H9 (cell line): ENCODE measurements around the gene SLC2A9. TPM values are rescaled to one million over a fixed set of nuclear protein-coding genes. Genes with fewer than 3 reads are reported as not detected.

ENCODE experiments used
- DNase-seq: peaks from one replicate; pipeline ENCODE4 v3.0.0-alpha.2; 2017
- H2AFZ ChIP-seq: one replicate; pipeline ENCODE4 v1.6.1; 2013; ENCODE audit warnings: mild to moderate bottlenecking, low read length, control low read depth, moderate library complexity
- H2AK5ac ChIP-seq: 2 replicates; pipeline ENCODE4 v1.6.1; 2013; ENCODE audit warnings: low read length, control low read depth, mixed read lengths; ENCODE audit not compliant: insufficient read length
- H2BK120ac ChIP-seq: one replicate; pipeline ENCODE4 v1.6.1; 2013; ENCODE audit warnings: low read depth, mild to moderate bottlenecking, low read length, control low read depth, inconsistent platforms; ENCODE audit not compliant: poor library complexity, severe bottlenecking
- H2BK12ac ChIP-seq: 2 replicates; pipeline ENCODE4 v1.6.1; 2013; ENCODE audit warnings: low read length, control low read depth, mixed read lengths, low read depth; ENCODE audit not compliant: insufficient read length
- H2BK15ac ChIP-seq: 2 replicates; pipeline ENCODE4 v1.6.1; 2013; ENCODE audit warnings: low read depth, low read length, control low read depth
- H2BK20ac ChIP-seq: one replicate; pipeline ENCODE4 v1.6.1; 2013; ENCODE audit warnings: low read depth, mild to moderate bottlenecking, low read length, control low read depth, inconsistent platforms; ENCODE audit not compliant: poor library complexity, severe bottlenecking
- H2BK5ac ChIP-seq: 2 replicates; pipeline ENCODE4 v1.6.1; 2013; ENCODE audit warnings: low read length, control low read depth, mixed read lengths; ENCODE audit not compliant: insufficient read length
- H3K14ac ChIP-seq: 2 replicates; pipeline ENCODE4 v1.6.1; 2013; ENCODE audit warnings: low read length, control low read depth; ENCODE audit not compliant: insufficient read depth
- H3K18ac ChIP-seq: 2 replicates; pipeline ENCODE4 v1.6.1; 2013; ENCODE audit warnings: low read depth, mild to moderate bottlenecking, mixed read lengths, low read length, control low read depth; ENCODE audit not compliant: insufficient read length
- H3K23ac ChIP-seq: 2 replicates; pipeline ENCODE4 v1.6.1; 2013; ENCODE audit warnings: low read length, control low read depth, mixed read lengths, low read depth; ENCODE audit not compliant: insufficient read length
- H3K23me2 ChIP-seq: 2 replicates; pipeline ENCODE4 v1.6.1; 2013; ENCODE audit warnings: low read depth, mild to moderate bottlenecking, mixed read lengths, low read length, control low read depth; ENCODE audit not compliant: insufficient read length, poor library complexity, severe bottlenecking
- H3K27ac ChIP-seq: 2 replicates; pipeline ENCODE4 v1.5.1; 2013; ENCODE audit warnings: low read length, control low read depth, mixed read lengths, low read depth; ENCODE audit not compliant: insufficient read length
- H3K27me3 ChIP-seq: 2 replicates; pipeline ENCODE4 v1.6.1; 2013; ENCODE audit warnings: low read length, control low read depth, inconsistent platforms; ENCODE audit not compliant: insufficient read depth
- H3K4ac ChIP-seq: 2 replicates; pipeline ENCODE4 v1.6.1; 2013; ENCODE audit warnings: low read depth, mild to moderate bottlenecking, control low read depth, inconsistent platforms, low read length, moderate library complexity
- H3K4me1 ChIP-seq: 2 replicates; pipeline ENCODE4 v1.6.1; 2013; ENCODE audit warnings: low read length, control low read depth, inconsistent platforms; ENCODE audit not compliant: insufficient read depth
- H3K4me2 ChIP-seq: 2 replicates; pipeline ENCODE4 v1.6.1; 2013; ENCODE audit warnings: low read length, control low read depth, mixed read lengths; ENCODE audit not compliant: insufficient read length, insufficient read depth
- H3K56ac ChIP-seq: 2 replicates; pipeline ENCODE4 v1.6.1; 2013; ENCODE audit warnings: low read depth, mild to moderate bottlenecking, mixed read lengths, low read length, control low read depth; ENCODE audit not compliant: insufficient read length
- H3K79me1 ChIP-seq: 2 replicates; pipeline ENCODE4 v1.6.1; 2013; ENCODE audit warnings: low read depth, mild to moderate bottlenecking, moderate library complexity, low read length, control low read depth, inconsistent platforms; ENCODE audit not compliant: insufficient read depth, poor library complexity, severe bottlenecking
- H3K79me2 ChIP-seq: 2 replicates; pipeline ENCODE4 v1.6.1; 2013; ENCODE audit warnings: low read length, control low read depth, inconsistent platforms; ENCODE audit not compliant: insufficient read depth
- H3K9ac ChIP-seq: 2 replicates; pipeline ENCODE4 v1.6.1; 2013; ENCODE audit warnings: low read length, control low read depth, mixed read lengths; ENCODE audit not compliant: insufficient read length; ENCODE audit errors: extremely low read depth
- H3K9me3 ChIP-seq: one replicate; pipeline ENCODE4 v1.6.1; 2013; ENCODE audit warnings: low read depth, low read length, inconsistent platforms; ENCODE audit not compliant: control insufficient read depth
- H3T11ph ChIP-seq: one replicate; pipeline ENCODE4 v1.6.1; 2013; ENCODE audit warnings: mild to moderate bottlenecking, low read length, control low read depth, inconsistent platforms
- H4K20me1 ChIP-seq: one replicate; pipeline ENCODE4 v1.6.1; 2013; ENCODE audit not compliant: control insufficient read depth, insufficient read length, insufficient read depth
- H4K5ac ChIP-seq: 2 replicates; pipeline ENCODE4 v1.6.1; 2013; ENCODE audit warnings: low read depth, mild to moderate bottlenecking, mixed read lengths, low read length, control low read depth; ENCODE audit not compliant: insufficient read length
- H4K8ac ChIP-seq: replicated peaks from 2 replicates; pipeline ENCODE4 v1.6.1; 2013; ENCODE audit warnings: low read length, control low read depth, mixed read lengths, low read depth; ENCODE audit not compliant: insufficient read length
- H4K91ac ChIP-seq: 2 replicates; pipeline ENCODE4 v1.6.1; 2013; ENCODE audit warnings: low read depth, mild to moderate bottlenecking, moderate library complexity, mixed read lengths, low read length, control low read depth; ENCODE audit not compliant: insufficient read length
- H3K27ac Mint-ChIP-seq, 3 experiments: 2 replicates in 2 of 3; 3 replicates in 1 of 3; pipeline ENCODE4 v1.8.0; 2020 to 2021; ENCODE audit warnings: mixed read lengths in 3 of 3, mild to moderate bottlenecking in 1 of 3, moderate library complexity in 1 of 3
- H3K27me3 Mint-ChIP-seq: 2 replicates; pipeline ENCODE4 v1.8.0; 2021; ENCODE audit warnings: low read depth, mild to moderate bottlenecking, moderate library complexity, mixed read lengths
- H3K36me3 Mint-ChIP-seq, 3 experiments: 2 replicates in 2 of 3; 3 replicates in 1 of 3; pipeline ENCODE4 v1.8.0; 2020 to 2021; ENCODE audit warnings: low read depth in 3 of 3, mixed read lengths in 3 of 3; ENCODE audit not compliant: insufficient read depth in 1 of 3
- H3K4me1 Mint-ChIP-seq, 2 experiments: 2 replicates each; pipeline ENCODE4 v1.8.0; 2020; ENCODE audit warnings: mixed read lengths in 2 of 2
- H3K4me3 Mint-ChIP-seq, 2 experiments: 2 replicates in 1 of 2; 3 replicates in 1 of 2; pipeline ENCODE4 v1.8.0; 2020 to 2021; ENCODE audit warnings: mild to moderate bottlenecking in 2 of 2, mixed read lengths in 2 of 2, moderate library complexity in 1 of 2
- H3K9me3 Mint-ChIP-seq, 2 experiments: 2 replicates in 1 of 2; 3 replicates in 1 of 2; pipeline ENCODE4 v1.8.0; 2020; ENCODE audit warnings: mild to moderate bottlenecking in 2 of 2, mixed read lengths in 2 of 2, moderate library complexity in 1 of 2
- CTCF ChIP-seq: fragments of 200-600 bp; sonication (generic); conservative IDR thresholded peaks from 3 replicates; pipeline ENCODE4 v1.8.0; 2021; ENCODE audit warnings: antibody characterized with exemption, mild to moderate bottlenecking
- WGBS: extraction: QIAGEN DNeasy Blood & Tissue Kit; methylation state at CpG from one replicate; pipeline ENCODE4 v1.1.7; 2013; ENCODE audit warnings: missing lambda C conversion rate, low lambda C conversion rate, mixed read lengths; ENCODE audit not compliant: insufficient read length; ENCODE audit errors: extremely low coverage; 5-methylcytosine and 5-hydroxymethylcytosine counted together
- total RNA-seq: library from RNA; stranded (reverse); gene quantifications from 2 replicates; pipeline ENCODE4 v1.2.1, GENCODE V29; 2021

The SLC2A9 gene
- total RNA-seq, 1 experiment from 2014 or later, result 0.79 TPM

DNA sequence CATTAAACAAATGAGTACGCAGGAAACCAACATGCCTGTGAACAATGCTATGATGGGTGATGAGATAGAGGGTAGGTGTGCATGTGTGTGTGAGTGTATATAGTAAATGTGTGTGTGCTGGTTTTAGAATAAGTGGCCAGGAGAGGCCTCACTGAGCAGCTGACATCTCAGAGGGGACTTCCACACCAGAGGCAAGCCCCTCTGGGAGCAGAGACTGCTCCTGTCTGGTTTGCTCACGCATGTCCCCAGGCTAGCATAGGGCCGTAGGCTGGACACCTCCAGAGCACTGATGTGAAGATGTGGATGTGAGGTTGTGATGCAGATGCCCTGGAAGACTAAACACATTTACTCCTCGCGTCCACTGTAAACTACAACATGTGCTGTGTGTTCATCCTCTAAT lies 135.3 kb downstream of the SLC2A9 start:
- Histone ChIP-seq H3K56ac (no peak overlapping the region), H4K20me1 (no peaks in the 10 kb centered on the region), H4K91ac (no peak overlapping the region), H3K4me2 (no peak overlapping the region), H4K8ac (no peak overlapping the region), H2BK120ac (no peak overlapping the region), H2BK20ac (no peak overlapping the region), H2AK5ac (no peak overlapping the region), H3K79me1 (no peaks in the 10 kb centered on the region), H3K27ac (no peak overlapping the region), H2BK12ac (no peak overlapping the region), H3K14ac (no peak overlapping the region), H3K18ac (no peak overlapping the region), H3K4ac (no peak overlapping the region), H4K5ac (no peak overlapping the region), H2BK5ac (no peak overlapping the region), H3K27me3 (no peaks in the 10 kb centered on the region), H3K9me3 (no peaks in the 10 kb centered on the region), H3T11ph (no peak overlapping the region), H3K23me2 (no peaks in the 10 kb centered on the region), H2AFZ (no peak overlapping the region), H3K23ac (no peak overlapping the region), H2BK15ac (no peak overlapping the region), H3K79me2 (no peaks in the 10 kb centered on the region), H3K4me1 (peaks cover 7% of the 10 kb centered on the region), H3K9ac (no peak overlapping the region)
- TF ChIP-seq CTCF, result no peak
- H3K4me3 Mint-ChIP-seq, result no peak overlapping the region
- WGBS, result no CpG with 5 or more reads among the region's 5 CpGs
- H3K9me3 Mint-ChIP-seq, result peaks cover 0 to 2% of the 10 kb centered on the region in 2 experiments; a peak in 1 of 5 replicates
- H3K27ac Mint-ChIP-seq, result no peak overlapping the region
- H3K36me3 Mint-ChIP-seq, result no peaks in the 10 kb centered on the region; a peak in 1 of 7 replicates
- peaks cover 35 to 42% of the 10 kb centered on the region in 2 experiments for H3K4me1 Mint-ChIP-seq
- peaks cover 25% of the 10 kb centered on the region for H3K27me3 Mint-ChIP-seq
- DNase-seq, result no peak
